ENCODE measurements around the gene SEC14L6.

DNA sequence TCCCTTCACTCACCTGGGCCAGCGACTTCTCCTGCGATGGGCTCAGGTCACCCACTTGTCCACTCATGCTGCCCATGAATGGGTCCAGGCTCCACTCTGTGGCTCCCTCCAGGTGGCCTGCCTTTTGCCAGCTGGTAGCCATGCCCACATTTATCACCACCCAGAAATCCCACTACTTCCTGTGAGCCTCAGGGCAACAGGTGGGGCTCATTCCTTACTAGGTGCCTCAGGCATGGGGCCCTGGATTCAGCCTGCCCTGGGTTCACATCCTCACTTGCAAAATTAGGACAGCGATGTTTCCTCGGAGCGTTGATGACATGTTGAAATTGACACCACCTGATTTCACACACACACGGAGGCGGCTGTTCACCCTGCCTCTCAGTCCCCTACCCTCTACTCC is at the start of gene SEC14L6:
- TF ChIP-seq, protein P1, sequence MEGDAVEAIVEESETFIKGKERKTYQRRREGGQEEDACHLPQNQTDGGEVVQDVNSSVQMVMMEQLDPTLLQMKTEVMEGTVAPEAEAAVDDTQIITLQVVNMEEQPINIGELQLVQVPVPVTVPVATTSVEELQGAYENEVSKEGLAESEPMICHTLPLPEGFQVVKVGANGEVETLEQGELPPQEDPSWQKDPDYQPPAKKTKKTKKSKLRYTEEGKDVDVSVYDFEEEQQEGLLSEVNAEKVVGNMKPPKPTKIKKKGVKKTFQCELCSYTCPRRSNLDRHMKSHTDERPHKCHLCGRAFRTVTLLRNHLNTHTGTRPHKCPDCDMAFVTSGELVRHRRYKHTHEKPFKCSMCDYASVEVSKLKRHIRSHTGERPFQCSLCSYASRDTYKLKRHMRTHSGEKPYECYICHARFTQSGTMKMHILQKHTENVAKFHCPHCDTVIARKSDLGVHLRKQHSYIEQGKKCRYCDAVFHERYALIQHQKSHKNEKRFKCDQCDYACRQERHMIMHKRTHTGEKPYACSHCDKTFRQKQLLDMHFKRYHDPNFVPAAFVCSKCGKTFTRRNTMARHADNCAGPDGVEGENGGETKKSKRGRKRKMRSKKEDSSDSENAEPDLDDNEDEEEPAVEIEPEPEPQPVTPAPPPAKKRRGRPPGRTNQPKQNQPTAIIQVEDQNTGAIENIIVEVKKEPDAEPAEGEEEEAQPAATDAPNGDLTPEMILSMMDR (IDR thresholded peaks at IDR 0.05; ENCODE audit: low read length): no peak
- TF ChIP-seq EZH2phosphoT487 (IDR thresholded peaks at IDR 0.05; ENCODE audit: low read length) (no peak), EZH2 (optimal IDR thresholded peaks at IDR 0.05; ENCODE audit: low read depth, low read length) (no peak)
